Mesenteric fat pad (tissue), 1 donor: ENCODE data around the gene NPM1. TPM values are rescaled to one million over a fixed set of nuclear protein-coding genes. Genes with fewer than 3 reads are reported as not detected.

ENCODE experiments used
- DNase-seq: peaks from one replicate; pipeline ENCODE4 v3.0.0-alpha.2; 2020; ENCODE audit warnings: low spot score
- microRNA-seq: library from miRNA; unstranded; fragments of <30 nt; microRNA quantifications from one replicate; pipeline ENCODE4 v1.2.0, GENCODE V29; 2020; ENCODE audit warnings: borderline number of aligned reads
- total RNA-seq: library from RNA; stranded (reverse); fragmentation: NEBNext Ultra II Directional; extraction: Animal tissue kit (Norgen Biotek cat#: 25700); gene quantifications from one replicate; pipeline ENCODE4 v1.2.1, GENCODE V29; 2021
- donor health status: DM: yes; HTN: yes; CAD: no.

Gene NPM1
- total RNA-seq, 1 donor from 2014 or later = 526 TPM

- no peak for DNase-seq
Measured at GRCh38 chr5:171445644-171446516, 58.2 kb downstream of the NPM1 start.

- DNase-seq = no peak
Measured at GRCh38 chr5:171447226-171447625, 59.6 kb downstream of the NPM1 start.

GRCh38 chr5:171449426-171449825 is 61.8 kb downstream of the NPM1 start:
- DNase-seq = no peak

GRCh38 chr5:171450423-171451331 is 63.0 kb downstream of the NPM1 start:
- peak; percentile 93 for DNase-seq

GRCh38 chr5:171451421-171451820 is 63.8 kb downstream of the NPM1 start:
- no peak for DNase-seq

GRCh38 chr5:171453056-171453725 is 65.5 kb downstream of the NPM1 start:
- DNase-seq = no peak

GRCh38 chr5:171453988-171454387 is 66.3 kb downstream of the NPM1 start:
- no peak for DNase-seq

GRCh38 chr5:171454549-171454948 is 66.9 kb downstream of the NPM1 start:
- DNase-seq = no peak

GRCh38 chr5:171455522-171455921 is 67.9 kb downstream of the NPM1 start:
- DNase-seq = no peak

- DNase-seq = no peak
Measured at GRCh38 chr5:171457208-171457981, 69.7 kb downstream of the NPM1 start.

- no peak for DNase-seq
Measured at GRCh38 chr5:171459839-171460238, 72.2 kb downstream of the NPM1 start.

Small RNA genes lying within 50 kb of the gene (microRNA-seq; reads per million reads assigned to microRNA genes)
- gene MIR3912 = not detected

Other genes starting within 250 kb of the NPM1 start
- gene TLX3, start 78.6 kb upstream of the NPM1 start, total RNA-seq = not detected
- 1.7 TPM for gene FGF18, start 31.8 kb downstream of the NPM1 start, total RNA-seq